Measurements from ENCODE around the gene DNAJA3.

GRCh38 chr16:4435337-4436067, 9.8 kb downstream of the DNAJA3 start:
- TF ChIP-seq EZH2 (IDR thresholded peaks at IDR 0.05), result no peak
- TF ChIP-seq CTCF (IDR thresholded peaks at IDR 0.05), result no peak
- TF ChIP-seq EZH2phosphoT487 (IDR thresholded peaks at IDR 0.05), result no peak
